ENCODE results near the gene GDF9. TPM values are rescaled to one million over a fixed set of nuclear protein-coding genes. Genes with fewer than 3 reads are reported as not detected.

GDF9 gene
- total RNA-seq, 1 experiment from 2014 or later = not detected

GRCh38 chr5:132884548-132884947 is 18.3 kb upstream of the GDF9 start:
- peaks cover 42% of the 10 kb centered on the region for H3K36me3 ChIP-seq (ENCODE audit: low read depth, low read length)
- intact Hi-C loops (cut with micrococcal nuclease) = no loop called here

GRCh38 chr5:132883261-132883834 is 17.1 kb upstream of the GDF9 start:
- ChIA-PET POLR2A (ENCODE audit: unreplicated experiment) (no interaction called here), CTCF (interaction anchor here (0.9 to 1.1 kb wide), 2 partner anchors 11 to 53 kb away, joined by 3 to 4 read pairs; partner anchors contain the start of gene SHROOM1)
- Histone ChIP-seq H3K27ac (ENCODE audit: low read length) (no peak overlapping the region), H3K36me3 (ENCODE audit: low read depth, low read length) (peaks cover 35% of the 10 kb centered on the region), H2AFZ (ENCODE audit: low read length) (no peak overlapping the region), H3K9me2 (replicated peaks; ENCODE audit: low read length) (no peaks in the 10 kb centered on the region), H3K4me2 (ENCODE audit: low read length) (no peak overlapping the region), H3F3A (ENCODE audit: low read length, unreplicated experiment) (no peaks in the 10 kb centered on the region), H3K4me1 (ENCODE audit: insufficient read depth, low read length) (no peaks in the 10 kb centered on the region), H3K79me2 (ENCODE audit: low read length) (no peaks in the 10 kb centered on the region), H3K4me3 (ENCODE audit: low read length) (no peak overlapping the region), H3K9ac (ENCODE audit: low read length) (no peak overlapping the region), H3K27me3 (ENCODE audit: low read length) (no peaks in the 10 kb centered on the region), H4K20me1 (ENCODE audit: low read length) (no peaks in the 10 kb centered on the region), H3K9me3 (ENCODE audit: low read length) (no peaks in the 10 kb centered on the region)
- BruUV-seq (replicated peaks) = no TSS peak
- ATAC-seq (peak; percentile 95), DNase-seq (peak; percentile 63)
- intact Hi-C loops (cut with micrococcal nuclease) = loop anchor here (1.0 kb wide), 1 partner anchor 53 kb away; the partner anchor contains the start of gene SHROOM1
- TF ChIP-seq EZH2phosphoT487 (IDR thresholded peaks at IDR 0.05; ENCODE audit: borderline replicate concordance, low read length) (no peak), CTCF (conservative IDR thresholded peaks at IDR 0.05; ENCODE audit: low read depth, low read length) (peak; percentile 67)

More at GRCh38 chr5:132884548-132884947, 18.3 kb upstream of the GDF9 start:
- DNase-seq = no peak
- no peak overlapping the region for H3K9ac ChIP-seq (ENCODE audit: low read length)
- no peaks in the 10 kb centered on the region for H3F3A ChIP-seq (ENCODE audit: low read length, unreplicated experiment)
- no peaks in the 10 kb centered on the region for H3K79me2 ChIP-seq (ENCODE audit: low read length)
- no peaks in the 10 kb centered on the region for H3K27me3 ChIP-seq (ENCODE audit: low read length)
- H3K27ac ChIP-seq (ENCODE audit: low read length) = no peak overlapping the region
- no TSS peak for BruUV-seq (replicated peaks)
- H3K9me2 ChIP-seq (replicated peaks; ENCODE audit: low read length) = no peaks in the 10 kb centered on the region
- no peaks in the 10 kb centered on the region for H4K20me1 ChIP-seq (ENCODE audit: low read length)
- ATAC-seq = no peak
- no peak overlapping the region for H2AFZ ChIP-seq (ENCODE audit: low read length)
- no peak overlapping the region for H3K4me3 ChIP-seq (ENCODE audit: low read length)
- CTCF ChIA-PET = no interaction called here
- H3K9me3 ChIP-seq (ENCODE audit: low read length) = no peaks in the 10 kb centered on the region
- no peak overlapping the region for H3K4me2 ChIP-seq (ENCODE audit: low read length)
- H3K4me1 ChIP-seq (ENCODE audit: insufficient read depth, low read length) = no peaks in the 10 kb centered on the region
- POLR2A ChIA-PET (ENCODE audit: unreplicated experiment) = no interaction called here
- TF ChIP-seq EZH2 (IDR thresholded peaks at IDR 0.05; ENCODE audit: low read length, unreplicated experiment) (no peak), EZH2phosphoT487 (IDR thresholded peaks at IDR 0.05; ENCODE audit: borderline replicate concordance, low read length) (no peak), CTCF (conservative IDR thresholded peaks at IDR 0.05; ENCODE audit: low read depth, low read length) (no peak)

- no peaks in the 10 kb centered on the region for H3K79me2 ChIP-seq (ENCODE audit: low read length)
- ATAC-seq (no peak), DNase-seq (peak; percentile 16)
- H3K4me1 ChIP-seq (ENCODE audit: insufficient read depth, low read length) = no peaks in the 10 kb centered on the region
- no peak overlapping the region for H3K9ac ChIP-seq (ENCODE audit: low read length)
- no peaks in the 10 kb centered on the region for H3K9me2 ChIP-seq (replicated peaks; ENCODE audit: low read length)
- TF ChIP-seq CTCF (conservative IDR thresholded peaks at IDR 0.05; ENCODE audit: low read depth, low read length) = no peak
- TF ChIP-seq EZH2 (IDR thresholded peaks at IDR 0.05; ENCODE audit: low read length, unreplicated experiment) = no peak
- no peak for TF ChIP-seq EZH2phosphoT487 (IDR thresholded peaks at IDR 0.05; ENCODE audit: borderline replicate concordance, low read length)
- no peaks in the 10 kb centered on the region for H3K9me3 ChIP-seq (ENCODE audit: low read length)
- CTCF ChIA-PET = no interaction called here
- POLR2A ChIA-PET (ENCODE audit: unreplicated experiment) = interaction anchor here (0.5 kb wide), 1 partner anchor 1523 kb away, joined by 8 read pairs; no protein-coding TSS in a partner anchor
- H3K27ac ChIP-seq (ENCODE audit: low read length) = no peak overlapping the region
- H4K20me1 ChIP-seq (ENCODE audit: low read length) = no peaks in the 10 kb centered on the region
- H2AFZ ChIP-seq (ENCODE audit: low read length) = no peak overlapping the region
- BruUV-seq (replicated peaks) = no TSS peak
- intact Hi-C loops (cut with micrococcal nuclease) = no loop called here
- H3K27me3 ChIP-seq (ENCODE audit: low read length) = no peaks in the 10 kb centered on the region
- peaks cover 17% of the 10 kb centered on the region; the same call in 1 of the 2 replicates for H3K36me3 ChIP-seq (ENCODE audit: low read depth, low read length)
- no peaks in the 10 kb centered on the region for H3F3A ChIP-seq (ENCODE audit: low read length, unreplicated experiment)
- H3K4me2 ChIP-seq (ENCODE audit: low read length) = no peak overlapping the region
- H3K4me3 ChIP-seq (ENCODE audit: low read length) = no peak overlapping the region
Observed at GRCh38 chr5:132877938-132878337, 11.7 kb upstream of the GDF9 start.
